HK-2 (cell line): ENCODE results near the gene RBM14.
"Not testable (repeated sequence)": the region's sequence is repeated elsewhere in the genome, so short reads cannot be mapped to it uniquely, and the experiment has no call there.

Experiments
- DNase-seq: peaks from one replicate; pipeline ENCODE4 v3.0.0-alpha.2; 2018; ENCODE audit not compliant: unreplicated experiment

RBM14 gene

GRCh38 chr11:66636411-66636810 lies 20.0 kb downstream of the RBM14 start:
- DNase-seq, result no peak

GRCh38 chr11:66637557-66638176 lies 21.2 kb downstream of the RBM14 start:
- DNase-seq, result no peak

GRCh38 chr11:66638177-66639065 lies 22.0 kb downstream of the RBM14 start, which contains the start of gene RBM4:
TSS of gene RBM4 (plus strand) at chr11:66638703. CDS start at chr11:66639712, 1,009 bp downstream.
- DNase-seq, result peak; percentile 95

DNA sequence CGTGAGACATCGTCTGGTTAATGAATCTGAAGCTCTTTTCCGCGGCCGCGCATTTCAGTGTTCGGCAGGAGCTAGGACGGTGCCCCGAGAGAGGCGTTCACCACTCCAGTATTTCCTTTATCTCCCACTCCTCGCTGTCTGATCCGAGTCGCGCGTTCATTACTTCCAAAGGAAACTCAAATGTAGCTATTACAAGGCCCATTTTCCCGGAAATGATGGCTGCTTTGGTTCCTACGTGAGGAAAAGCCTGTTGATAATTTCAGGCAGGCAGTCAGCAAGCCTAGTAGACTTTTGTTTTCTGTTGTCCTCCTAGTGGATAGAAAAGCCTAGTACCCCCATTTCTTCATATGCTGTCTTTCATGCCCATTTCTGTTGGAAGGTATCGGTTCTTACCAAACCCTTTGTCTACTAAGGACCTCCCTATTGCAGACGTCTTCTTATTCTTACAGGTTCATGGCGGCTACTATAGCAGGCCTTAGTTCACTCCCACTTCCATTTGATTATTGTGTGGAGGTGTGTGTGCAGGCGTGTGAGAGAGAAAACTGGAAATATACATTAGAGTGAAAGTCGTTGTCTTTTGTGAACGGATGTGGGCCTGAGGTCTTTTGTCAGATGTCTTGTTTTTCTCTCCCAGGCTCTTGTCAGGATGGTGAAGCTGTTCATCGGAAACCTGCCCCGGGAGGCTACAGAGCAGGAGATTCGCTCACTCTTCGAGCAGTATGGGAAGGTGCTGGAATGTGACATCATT lies 22.8 kb downstream of the RBM14 start:
- no peak for DNase-seq

GRCh38 chr11:66639814-66640340 lies 23.4 kb downstream of the RBM14 start:
- not testable (repeated sequence) for DNase-seq

GRCh38 chr11:66641834-66642233 lies 25.4 kb downstream of the RBM14 start:
- no peak for DNase-seq

- no peak for DNase-seq
Measured at GRCh38 chr11:66643745-66644437, 27.5 kb downstream of the RBM14 start.

GRCh38 chr11:66646828-66647227 lies 30.4 kb downstream of the RBM14 start:
- no peak for DNase-seq

GRCh38 chr11:66649903-66650302 lies 33.5 kb downstream of the RBM14 start:
- DNase-seq, result no peak

GRCh38 chr11:66651016-66651415 lies 34.6 kb downstream of the RBM14 start:
- DNase-seq, result no peak

GRCh38 chr11:66652651-66653050 lies 36.2 kb downstream of the RBM14 start:
- no peak for DNase-seq

DNA sequence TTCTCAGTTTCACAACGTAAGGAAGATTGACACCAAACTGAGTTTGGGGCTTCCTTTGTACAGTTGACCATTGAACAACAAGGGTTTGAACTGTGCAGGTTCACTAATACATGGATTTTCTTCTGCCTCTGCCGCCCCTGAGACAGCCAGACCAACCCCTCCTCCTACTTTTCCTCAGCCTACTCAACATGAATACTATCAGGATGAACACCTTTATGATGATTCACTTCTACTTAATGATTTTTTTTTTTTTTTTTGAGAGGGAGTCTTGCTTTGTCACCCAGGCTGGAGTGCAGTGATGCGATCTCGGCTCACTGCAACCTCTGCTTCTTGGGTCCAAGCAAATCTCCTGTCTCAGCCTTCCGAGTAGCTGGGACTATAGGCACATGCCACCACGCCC lies 36.7 kb downstream of the RBM14 start:
- DNase-seq, result no peak

GRCh38 chr11:66659763-66660162 lies 43.3 kb downstream of the RBM14 start:
- no peak for DNase-seq

DNA sequence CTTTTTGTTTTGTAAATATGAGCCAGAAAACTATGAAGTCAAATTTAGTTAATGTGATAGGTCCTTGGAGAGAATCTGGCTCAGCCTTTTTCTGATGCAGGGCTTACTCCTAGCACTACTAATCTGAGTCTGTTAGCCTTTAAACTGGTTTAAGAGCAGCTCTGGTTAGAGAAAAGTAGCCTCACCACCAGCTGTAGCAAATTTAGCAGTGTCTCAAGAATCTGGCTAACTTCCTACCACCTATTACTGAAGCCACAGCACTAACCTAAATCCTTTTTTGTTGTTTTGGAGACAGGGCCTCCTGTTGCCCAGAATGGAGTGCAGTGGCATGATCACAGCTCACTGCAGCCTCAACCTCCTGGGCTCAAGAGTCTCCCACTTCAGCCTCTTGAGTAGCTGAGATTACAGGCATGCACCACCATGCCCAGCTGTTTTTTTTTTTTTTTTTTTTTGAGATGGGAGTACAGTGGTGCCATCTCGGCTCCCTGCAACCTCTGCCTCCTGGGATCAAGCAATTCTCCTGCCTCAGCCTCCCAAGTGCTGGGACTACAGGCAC lies 47.4 kb downstream of the RBM14 start:
- no peak for DNase-seq

- DNase-seq, result no peak
Measured at GRCh38 chr11:66665369-66665768, 48.9 kb downstream of the RBM14 start.

DNA sequence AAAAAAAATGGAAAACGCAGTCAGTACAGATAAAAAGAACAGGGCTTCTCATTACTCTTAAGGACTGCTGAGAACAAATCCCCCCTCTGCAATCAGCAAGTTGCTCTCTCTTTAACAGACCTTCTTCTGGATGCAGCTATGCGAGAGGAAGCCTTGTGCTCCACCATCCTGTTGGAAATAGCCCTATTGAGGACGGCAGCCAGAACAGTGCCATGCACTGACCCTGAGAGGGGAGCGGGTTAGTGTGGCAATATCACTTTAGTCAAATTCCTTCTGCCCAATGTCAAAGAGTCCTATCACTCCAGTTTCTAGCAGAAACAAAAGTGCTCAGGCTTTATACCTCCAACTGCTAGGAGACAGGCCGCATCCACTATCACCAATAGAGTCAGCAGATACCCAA lies 54.4 kb downstream of the RBM14 start:
- DNase-seq, result no peak

DNA sequence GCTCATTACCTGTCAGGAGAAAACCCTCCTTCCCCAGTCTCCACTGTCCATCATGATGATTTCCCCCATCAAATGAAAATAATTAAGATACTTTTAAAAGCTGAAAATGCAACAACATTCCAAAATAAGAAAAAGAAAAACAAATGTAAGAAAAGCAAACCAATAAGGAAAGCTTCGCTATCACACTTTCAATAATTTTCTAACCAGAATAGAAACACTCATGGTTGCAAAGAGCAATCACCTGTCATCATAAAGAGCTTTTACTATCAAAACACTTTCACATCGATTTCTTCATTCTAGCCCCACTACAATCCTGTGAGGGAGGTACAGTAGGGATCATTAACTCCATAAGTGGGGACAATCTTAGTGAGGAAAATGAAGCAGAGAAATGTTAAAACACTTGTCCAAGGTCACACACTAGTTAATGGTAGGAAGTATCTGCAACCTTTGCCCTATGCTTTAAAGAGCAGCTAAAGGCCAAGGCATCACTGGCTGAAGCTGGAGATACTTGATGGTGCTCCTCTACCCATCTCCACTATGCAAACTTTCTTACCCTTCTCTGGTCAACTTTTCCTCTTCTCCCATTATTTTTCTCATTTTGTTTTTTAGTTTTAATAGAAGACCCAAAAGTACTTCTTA lies 58.7 kb downstream of the RBM14 start:
- no peak for DNase-seq

GRCh38 chr11:66676282-66676919 lies 60.0 kb downstream of the RBM14 start:
- DNase-seq, result no peak
